HCEC 1CT (cell line): Measurements from ENCODE around the gene SERPINB7.

Experiments used
- DNase-seq: peaks from one replicate; pipeline ENCODE4 v3.0.0-alpha.2; 2017

SERPINB7 gene

GRCh38 chr18:63788447-63789096 is 13.4 kb downstream of the SERPINB7 start:
- DNase-seq = peak; percentile 93

GRCh38 chr18:63789327-63789726 is 14.1 kb downstream of the SERPINB7 start:
- no peak for DNase-seq

- DNase-seq = no peak
Observed at GRCh38 chr18:63795606-63796005, 20.4 kb downstream of the SERPINB7 start.

- DNase-seq = no peak
Observed at GRCh38 chr18:63799189-63799588, 24.0 kb downstream of the SERPINB7 start.

- DNase-seq = no peak
Observed at GRCh38 chr18:63801343-63801742, 26.1 kb downstream of the SERPINB7 start.

GRCh38 chr18:63808125-63808524 is 32.9 kb downstream of the SERPINB7 start:
- DNase-seq = no peak

- peak; percentile 77 for DNase-seq
Observed at GRCh38 chr18:63817441-63818051, 42.3 kb downstream of the SERPINB7 start.

- DNase-seq = no peak
Observed at GRCh38 chr18:63818212-63818611, 43.0 kb downstream of the SERPINB7 start.

- DNase-seq = no peak
Observed at GRCh38 chr18:63819786-63820185, 44.6 kb downstream of the SERPINB7 start.

- no peak for DNase-seq
Observed at GRCh38 chr18:63820694-63821093, 45.5 kb downstream of the SERPINB7 start.

GRCh38 chr18:63823516-63824219 is 48.5 kb downstream of the SERPINB7 start:
- peak; percentile 69 for DNase-seq

- no peak for DNase-seq
Observed at GRCh38 chr18:63824220-63824525, 49.0 kb downstream of the SERPINB7 start.

- DNase-seq = no peak
Observed at GRCh38 chr18:63828120-63828519, 52.9 kb downstream of the SERPINB7 start.

GRCh38 chr18:63828656-63829055 is 53.4 kb downstream of the SERPINB7 start:
- DNase-seq = no peak

- DNase-seq = peak; percentile 59
Observed at GRCh38 chr18:63829886-63830285, 54.7 kb downstream of the SERPINB7 start.

- DNase-seq = peak; percentile 87
Observed at GRCh38 chr18:63831080-63831788, 56.0 kb downstream of the SERPINB7 start.

- DNase-seq = peak; percentile 93
Observed at GRCh38 chr18:63832470-63832869, 57.3 kb downstream of the SERPINB7 start.

- DNase-seq = peak; percentile 55
Observed at GRCh38 chr18:63834471-63835113, 59.4 kb downstream of the SERPINB7 start.

- no peak for DNase-seq
Observed at GRCh38 chr18:63836456-63836855, 61.2 kb downstream of the SERPINB7 start.

- no peak for DNase-seq
Observed at GRCh38 chr18:63837590-63837989, 62.4 kb downstream of the SERPINB7 start.

GRCh38 chr18:63843008-63843407 is 67.8 kb downstream of the SERPINB7 start:
- DNase-seq = no peak

GRCh38 chr18:63844254-63844653 is 69.0 kb downstream of the SERPINB7 start:
- DNase-seq = peak; percentile 56

GRCh38 chr18:63848159-63848558 is 72.9 kb downstream of the SERPINB7 start:
- peak; percentile 64 for DNase-seq
